DOHH2 (cell line): Measurements from ENCODE around the gene UPK3BL1.
"Not testable (repeated sequence)": the region's sequence is repeated elsewhere in the genome, so short reads cannot be mapped to it uniquely, and the experiment has no call there.

Experiments
- H3F3A ChIP-seq: fragments of 200-600 bp; sonication (generic), shearing (Covaris generic); 2 replicates; pipeline ENCODE4 v1.6.0; 2016; ENCODE audit warnings: antibody characterized with exemption, mild to moderate bottlenecking; ENCODE audit not compliant: control insufficient read depth, insufficient read depth
- H3K27ac ChIP-seq: fragments of 200-600 bp; sonication (generic); 2 replicates; pipeline ENCODE4 v1.5.1; 2014; ENCODE audit warnings: low read depth, mild to moderate bottlenecking, low read length, moderate library complexity
- H3K27me3 ChIP-seq: fragments of 200-600 bp; sonication (generic); 2 replicates; pipeline ENCODE4 v1.6.1; 2014; ENCODE audit warnings: mild to moderate bottlenecking, low read length, mixed read lengths; ENCODE audit not compliant: control insufficient read depth
- H3K36me3 ChIP-seq: fragments of 200-600 bp; sonication (generic); 2 replicates; pipeline ENCODE4 v1.6.1; 2014; ENCODE audit warnings: mild to moderate bottlenecking, low read length, moderate library complexity, mixed read lengths; ENCODE audit not compliant: control insufficient read depth
- H3K4me1 ChIP-seq: fragments of 200-600 bp; sonication (generic); 2 replicates; pipeline ENCODE4 v1.6.1; 2014; ENCODE audit warnings: mild to moderate bottlenecking, low read length, mixed read lengths; ENCODE audit not compliant: control insufficient read depth
- H3K4me2 ChIP-seq: fragments of 200-600 bp; sonication (generic); 2 replicates; pipeline ENCODE4 v1.6.0; 2014; ENCODE audit warnings: mild to moderate bottlenecking, low read length, moderate library complexity
- H3K4me3 ChIP-seq: fragments of 200-600 bp; sonication (generic); 2 replicates; pipeline ENCODE4 v1.5.1; 2014; ENCODE audit warnings: mild to moderate bottlenecking, low read length, mixed read lengths
- H3K79me2 ChIP-seq: fragments of 200-600 bp; sonication (generic); 2 replicates; pipeline ENCODE4 v1.6.1; 2014; ENCODE audit warnings: mild to moderate bottlenecking, low read length, mixed read lengths; ENCODE audit not compliant: control insufficient read depth
- H3K9me2 ChIP-seq: fragments of 200-600 bp; sonication (generic); replicated peaks from 2 replicates; pipeline ENCODE4 v1.6.1; 2014; ENCODE audit warnings: mild to moderate bottlenecking, low read length, mixed read lengths; ENCODE audit not compliant: control insufficient read depth
- H3K9me3 ChIP-seq: fragments of 200-600 bp; sonication (generic); 2 replicates; pipeline ENCODE4 v1.6.1; 2014; ENCODE audit warnings: antibody characterized with exemption, low read length, mixed read lengths; ENCODE audit not compliant: control insufficient read depth, insufficient read depth
- H4K20me1 ChIP-seq: fragments of 200-600 bp; sonication (generic); 2 replicates; pipeline ENCODE4 v1.6.0; 2014; ENCODE audit warnings: low read depth, mild to moderate bottlenecking, antibody characterized with exemption, low read length, moderate library complexity; ENCODE audit not compliant: control insufficient read depth, insufficient read depth

Gene UPK3BL1

DNA sequence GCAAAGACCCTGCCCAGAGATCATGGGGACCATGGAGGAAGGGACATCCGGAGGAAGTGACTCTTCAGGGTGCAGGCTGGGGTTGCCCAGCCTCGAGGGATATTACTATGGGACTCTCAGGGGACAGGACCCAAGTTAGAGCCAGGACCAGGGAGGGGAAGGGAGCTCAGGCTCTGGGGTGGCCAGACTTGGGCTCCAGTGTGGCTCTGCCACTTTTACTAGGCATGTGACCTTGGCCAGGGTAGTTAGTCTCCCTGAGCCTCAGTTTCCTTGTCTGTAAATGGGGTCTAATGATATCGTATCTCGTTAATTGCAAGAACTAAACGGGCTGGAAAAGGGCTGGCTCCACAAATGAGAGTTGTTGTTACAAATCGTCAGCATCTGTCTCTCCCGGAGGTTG, 32.1 kb downstream of the UPK3BL1 start:
- not testable (repeated sequence) for H3K36me3 ChIP-seq, H3K27me3 ChIP-seq, H3K27ac ChIP-seq, H3K9me3 ChIP-seq, H3K4me2 ChIP-seq, H3K4me3 ChIP-seq, H3K79me2 ChIP-seq, H3F3A ChIP-seq, H4K20me1 ChIP-seq, H3K9me2 ChIP-seq
- H3K4me1 ChIP-seq, result peaks cover 11% of the 10 kb centered on the region

- not testable (repeated sequence) for H3K4me3 ChIP-seq, H3K27ac ChIP-seq, H4K20me1 ChIP-seq, H3K9me3 ChIP-seq, H3K9me2 ChIP-seq, H3K27me3 ChIP-seq, H3F3A ChIP-seq, H3K4me2 ChIP-seq, H3K79me2 ChIP-seq, H3K36me3 ChIP-seq
- H3K4me1 ChIP-seq, result peaks cover 11% of the 10 kb centered on the region
These were observed 32.9 kb downstream of the UPK3BL1 start for GRCh38 chr7:102609734-102610133.

DNA sequence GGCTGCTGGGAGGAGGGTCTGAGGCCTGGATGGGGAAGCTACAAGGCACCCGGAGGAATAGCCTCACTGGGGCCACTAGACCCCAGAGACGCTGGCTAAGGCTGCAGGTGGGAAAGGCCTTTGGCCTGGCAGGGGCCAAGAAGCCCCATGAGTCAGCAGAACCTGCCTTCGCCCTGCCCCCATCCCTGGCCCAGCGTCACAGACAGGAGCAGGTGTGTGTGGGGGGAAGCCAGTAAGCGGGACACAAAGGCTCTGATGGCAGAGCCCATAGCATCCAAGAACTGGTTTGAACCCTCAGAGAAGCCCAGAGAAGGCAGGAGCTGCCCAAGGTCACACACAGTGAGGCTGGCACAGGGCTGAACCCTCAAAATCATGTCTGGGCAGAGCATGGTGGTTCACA, 35.7 kb downstream of the UPK3BL1 start:
- not testable (repeated sequence) for H3F3A ChIP-seq, H3K4me1 ChIP-seq, H3K4me3 ChIP-seq, H3K36me3 ChIP-seq, H4K20me1 ChIP-seq, H3K9me2 ChIP-seq, H3K4me2 ChIP-seq, H3K9me3 ChIP-seq, H3K27ac ChIP-seq, H3K27me3 ChIP-seq, H3K79me2 ChIP-seq

DNA sequence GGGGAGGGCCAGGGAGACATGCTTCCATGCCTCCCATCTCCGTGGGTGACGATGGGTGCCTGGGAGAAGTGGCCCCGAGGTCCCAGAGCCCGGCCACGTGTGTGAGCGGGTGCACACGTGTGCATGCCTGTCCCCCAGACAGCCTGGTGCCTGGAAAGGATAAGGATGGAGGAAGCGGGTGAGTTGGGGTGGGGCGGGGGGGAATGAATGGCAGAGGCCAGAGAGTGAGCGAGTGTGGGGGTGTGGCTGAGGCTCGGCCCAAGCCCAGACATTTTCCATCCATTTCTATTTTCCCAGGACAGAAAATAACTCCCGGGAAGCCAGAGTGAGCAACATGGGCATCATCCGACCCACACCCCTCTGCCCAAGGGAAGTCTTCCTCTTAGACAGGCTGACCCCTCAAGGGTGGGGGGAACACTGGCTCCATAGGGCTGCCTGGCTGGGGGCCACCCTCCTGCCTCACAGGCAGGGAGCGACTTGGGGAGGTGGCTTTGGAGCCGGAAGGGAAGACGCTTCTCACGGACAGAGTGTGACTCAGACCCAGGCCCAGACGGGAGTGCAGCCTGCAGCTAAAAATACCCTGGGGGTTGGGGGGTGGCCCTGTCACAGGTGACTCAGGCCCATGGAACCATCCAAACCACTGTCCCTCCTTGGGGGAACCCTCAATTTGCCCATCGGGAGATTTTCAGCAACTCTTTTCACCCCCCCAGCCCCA, 38.0 kb downstream of the UPK3BL1 start:
- H3K4me1 ChIP-seq, H3K79me2 ChIP-seq: not testable (repeated sequence)

DNA sequence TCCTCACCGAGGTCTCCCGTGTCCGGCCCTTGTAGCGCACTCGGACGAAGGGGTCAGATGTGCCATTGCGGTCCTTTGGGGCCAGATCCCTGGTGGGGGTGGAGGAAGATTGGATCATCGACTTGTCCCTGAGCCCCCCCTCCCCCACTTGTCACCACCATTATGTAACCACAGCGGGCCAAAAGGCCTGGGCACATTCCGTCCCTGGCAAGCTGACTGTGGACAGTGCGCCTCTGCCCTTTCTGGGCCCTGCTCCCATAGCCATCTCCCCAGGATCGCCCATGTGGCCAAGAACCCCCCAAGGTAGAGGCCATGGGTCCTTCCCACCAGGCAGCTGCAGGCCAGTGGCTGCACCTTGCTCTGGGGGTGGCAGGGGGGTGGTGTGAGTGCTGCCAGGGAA, 40.3 kb downstream of the UPK3BL1 start:
- not testable (repeated sequence) for H3K36me3 ChIP-seq, H3K4me1 ChIP-seq, H3K79me2 ChIP-seq, H3K27me3 ChIP-seq, H3K9me2 ChIP-seq, H3F3A ChIP-seq, H3K4me3 ChIP-seq, H3K27ac ChIP-seq, H3K9me3 ChIP-seq, H3K4me2 ChIP-seq, H4K20me1 ChIP-seq

More for the DNA sequence above, 38.0 kb downstream of the UPK3BL1 start:
- not testable (repeated sequence) for H3F3A ChIP-seq, H3K9me2 ChIP-seq, H3K27ac ChIP-seq, H3K9me3 ChIP-seq, H3K4me3 ChIP-seq, H3K4me2 ChIP-seq, H3K27me3 ChIP-seq, H4K20me1 ChIP-seq, H3K36me3 ChIP-seq

- H3K79me2 ChIP-seq, H3K27ac ChIP-seq, H3K4me3 ChIP-seq, H3K9me3 ChIP-seq, H3K4me1 ChIP-seq, H3K9me2 ChIP-seq, H3F3A ChIP-seq, H4K20me1 ChIP-seq, H3K36me3 ChIP-seq, H3K27me3 ChIP-seq, H3K4me2 ChIP-seq: not testable (repeated sequence)
These were observed 42.9 kb downstream of the UPK3BL1 start for GRCh38 chr7:102599699-102600098.

GRCh38 chr7:102596036-102596435, 46.6 kb downstream of the UPK3BL1 start:
- H3K4me2 ChIP-seq, H3K9me2 ChIP-seq, H3K4me3 ChIP-seq, H3K27ac ChIP-seq, H3K79me2 ChIP-seq, H3K36me3 ChIP-seq, H3F3A ChIP-seq, H3K27me3 ChIP-seq, H4K20me1 ChIP-seq, H3K4me1 ChIP-seq, H3K9me3 ChIP-seq: not testable (repeated sequence)

- not testable (repeated sequence) for H3K79me2 ChIP-seq, H3K36me3 ChIP-seq, H4K20me1 ChIP-seq, H3K9me3 ChIP-seq, H3K4me2 ChIP-seq, H3K27me3 ChIP-seq, H3K27ac ChIP-seq, H3K4me3 ChIP-seq, H3K9me2 ChIP-seq, H3K4me1 ChIP-seq, H3F3A ChIP-seq
These were observed 48.8 kb downstream of the UPK3BL1 start for GRCh38 chr7:102593637-102594334.
